Activated CD8-positive, alpha-beta T cell treated with anti-CD3 and anti-CD28 coated beads, Interleukin-2, amount 10 ng/mL, durations not matched to agents 7 days and 5 days (primary cell): ENCODE measurements around the gene IFT172. TPM values are rescaled to one million over a fixed set of nuclear protein-coding genes. Genes with fewer than 3 reads are reported as not detected.

Experiments
- ATAC-seq: fragments of 150-1000 bp; cut with Tn5 transposase; one replicate; pipeline ENCODE4 v1.10.0; 2021; ENCODE audit warnings: moderate library complexity
- CTCF ChIA-PET: fragments of 350-600 bp; sonication (Branson Sonifier 250); formaldehyde crosslinking; loops from one replicate; lab custom pipeline; 2021; ENCODE audit warnings: antibody characterized with exemption; lab: Charles Lee
- POLR2A ChIA-PET: fragments of 350-600 bp; sonication (Branson Sonifier 250); formaldehyde crosslinking; loops from one replicate; lab custom pipeline; 2021; ENCODE audit warnings: antibody characterized with exemption; lab: Charles Lee
- DNase-seq: peaks from one replicate; pipeline ENCODE4 v3.0.0-alpha.2; 2020
- H3K27ac Mint-ChIP-seq: one replicate; pipeline ENCODE4 v1.8.0; 2021; ENCODE audit warnings: mild to moderate bottlenecking, mixed read lengths
- H3K27me3 Mint-ChIP-seq: one replicate; pipeline ENCODE4 v1.8.0; 2021; ENCODE audit warnings: low read depth, mixed read lengths
- H3K36me3 Mint-ChIP-seq: one replicate; pipeline ENCODE4 v1.8.0; 2021; ENCODE audit warnings: low read depth, mixed read lengths
- H3K4me1 Mint-ChIP-seq: one replicate; pipeline ENCODE4 v1.8.0; 2021; ENCODE audit warnings: low read depth, mixed read lengths
- H3K4me3 Mint-ChIP-seq: one replicate; pipeline ENCODE4 v1.8.0; 2021; ENCODE audit warnings: mild to moderate bottlenecking, mixed read lengths
- H3K9me3 Mint-ChIP-seq: one replicate; pipeline ENCODE4 v1.8.0; 2022; ENCODE audit warnings: mixed read lengths; ENCODE audit not compliant: insufficient read depth
- total RNA-seq, 2 experiments: library from RNA; stranded (reverse); gene quantifications; one replicate each; pipeline ENCODE4 v1.2.3, GENCODE V29; 2021

Gene IFT172
- total RNA-seq, 2 experiments from 2014 or later, result 10.0 to 11.2 TPM

GRCh38 chr2:27506587-27506986 is 17.0 kb upstream of the IFT172 start:
- Mint-ChIP-seq H3K9me3 (no peaks in the 10 kb centered on the region), H3K4me1 (no peaks in the 10 kb centered on the region), H3K27me3 (peaks cover 4% of the 10 kb centered on the region), H3K27ac (no peak overlapping the region), H3K4me3 (no peak overlapping the region), H3K36me3 (no peaks in the 10 kb centered on the region)
- DNase-seq (no peak), ATAC-seq (no peak)
- POLR2A ChIA-PET, result no interaction called here
- CTCF ChIA-PET, result no interaction called here

GRCh38 chr2:27502142-27502541 is 12.6 kb upstream of the IFT172 start:
- no peaks in the 10 kb centered on the region for H3K4me1 Mint-ChIP-seq
- ChIA-PET CTCF (interaction anchor here (2.1 kb wide), 1 partner anchor 25 kb away, joined by 4 read pairs; no protein-coding TSS in a partner anchor), POLR2A (interaction anchor here (0.6 kb wide), 1 partner anchor 41 kb away, joined by 3 read pairs; no protein-coding TSS in a partner anchor)
- DNase-seq (no peak), ATAC-seq (no peak)
- no peak overlapping the region for H3K27ac Mint-ChIP-seq
- no peaks in the 10 kb centered on the region for H3K9me3 Mint-ChIP-seq
- peaks cover 25% of the 10 kb centered on the region for H3K27me3 Mint-ChIP-seq
- no peak overlapping the region for H3K4me3 Mint-ChIP-seq
- no peaks in the 10 kb centered on the region for H3K36me3 Mint-ChIP-seq

GRCh38 chr2:27501042-27501441 is 11.5 kb upstream of the IFT172 start:
- POLR2A ChIA-PET, result no interaction called here

GRCh38 chr2:27498975-27499374 is 9.4 kb upstream of the IFT172 start:
- POLR2A ChIA-PET, result no interaction called here
- CTCF ChIA-PET, result no interaction called here
- H3K9me3 Mint-ChIP-seq, result no peaks in the 10 kb centered on the region
- peaks cover 50% of the 10 kb centered on the region for H3K27me3 Mint-ChIP-seq
- H3K4me3 Mint-ChIP-seq, result no peak overlapping the region
- no peak for ATAC-seq
- no peaks in the 10 kb centered on the region for H3K36me3 Mint-ChIP-seq
- peaks cover 8% of the 10 kb centered on the region for H3K4me1 Mint-ChIP-seq
- no peak for DNase-seq
- no peak overlapping the region for H3K27ac Mint-ChIP-seq

More at GRCh38 chr2:27501042-27501441, 11.5 kb upstream of the IFT172 start:
- ATAC-seq, result no peak
- no peak for DNase-seq
- no peak overlapping the region for H3K27ac Mint-ChIP-seq
- CTCF ChIA-PET, result no interaction called here
- H3K4me3 Mint-ChIP-seq, result no peak overlapping the region
- no peaks in the 10 kb centered on the region for H3K9me3 Mint-ChIP-seq
- no peaks in the 10 kb centered on the region for H3K4me1 Mint-ChIP-seq
- H3K27me3 Mint-ChIP-seq, result peaks cover 35% of the 10 kb centered on the region
- H3K36me3 Mint-ChIP-seq, result no peaks in the 10 kb centered on the region

- CTCF ChIA-PET, result no interaction called here
- H3K4me1 Mint-ChIP-seq, result peaks cover 12% of the 10 kb centered on the region
- peaks cover 56% of the 10 kb centered on the region for H3K27me3 Mint-ChIP-seq
- DNase-seq (no peak), ATAC-seq (no peak)
- H3K27ac Mint-ChIP-seq, result no peak overlapping the region
- H3K9me3 Mint-ChIP-seq, result no peaks in the 10 kb centered on the region
- POLR2A ChIA-PET, result no interaction called here
- no peak overlapping the region for H3K4me3 Mint-ChIP-seq
- H3K36me3 Mint-ChIP-seq, result no peaks in the 10 kb centered on the region
Observed at GRCh38 chr2:27497288-27497627, 7.7 kb upstream of the IFT172 start.

GRCh38 chr2:27496357-27497287 is 7.1 kb upstream of the IFT172 start, which contains the start of gene GCKR:
GCKR (plus strand) TSS chr2:27496839; CDS start chr2:27496905, 66 bp downstream.
- ChIA-PET POLR2A (no interaction called here), CTCF (no interaction called here)
- DNase-seq (no peak), ATAC-seq (no peak)
- peak within 1 kb of the TSS; percentile 52 for H3K4me3 Mint-ChIP-seq
- peaks cover 56% of the 10 kb centered on the region for H3K27me3 Mint-ChIP-seq
- peaks cover 12% of the 10 kb centered on the region for H3K4me1 Mint-ChIP-seq
- H3K9me3 Mint-ChIP-seq, result no peaks in the 10 kb centered on the region
- no peaks in the 10 kb centered on the region for H3K36me3 Mint-ChIP-seq
- no peak within 1 kb of the TSS for H3K27ac Mint-ChIP-seq

GRCh38 chr2:27495840-27496356 is 6.4 kb upstream of the IFT172 start:
- Mint-ChIP-seq H3K27ac (no peak overlapping the region), H3K4me1 (peaks cover 16% of the 10 kb centered on the region), H3K9me3 (no peaks in the 10 kb centered on the region), H3K4me3 (peak overlapping the region; percentile 52), H3K27me3 (peaks cover 56% of the 10 kb centered on the region), H3K36me3 (no peaks in the 10 kb centered on the region)
- ATAC-seq (no peak), DNase-seq (no peak)
- CTCF ChIA-PET, result no interaction called here
- POLR2A ChIA-PET, result interaction anchor here (0.6 kb wide), 2 partner anchors 33 to 1315 kb away, joined by 3 read pairs; no protein-coding TSS in a partner anchor

GRCh38 chr2:27494944-27495554 is 5.5 kb upstream of the IFT172 start, which contains the start of gene FNDC4:
FNDC4 (minus strand) TSS chr2:27495200; CDS start chr2:27494679, 521 bp downstream.
- ATAC-seq, result peak; percentile 78
- POLR2A ChIA-PET, result interaction anchor here (0.6 kb wide), 2 partner anchors 141 to 1316 kb away, joined by 3 read pairs; no protein-coding TSS in a partner anchor
- no peaks in the 10 kb centered on the region for H3K9me3 Mint-ChIP-seq
- peaks cover 21% of the 10 kb centered on the region for H3K4me1 Mint-ChIP-seq
- H3K27ac Mint-ChIP-seq, result no peak within 1 kb of the TSS
- no peaks in the 10 kb centered on the region for H3K36me3 Mint-ChIP-seq
- H3K27me3 Mint-ChIP-seq, result peaks cover 56% of the 10 kb centered on the region
- no peak for DNase-seq
- peak within 1 kb of the TSS; percentile 52 for H3K4me3 Mint-ChIP-seq
- CTCF ChIA-PET, result interaction anchor here (1.7 kb wide), 1 partner anchor 209 kb away, joined by 4 read pairs; no protein-coding TSS in a partner anchor

- no peaks in the 10 kb centered on the region for H3K9me3 Mint-ChIP-seq
- no peak overlapping the region for H3K27ac Mint-ChIP-seq
- ChIA-PET POLR2A (no interaction called here), CTCF (interaction anchor here (1.7 kb wide), 1 partner anchor 210 kb away, joined by 4 read pairs; no protein-coding TSS in a partner anchor)
- H3K4me3 Mint-ChIP-seq, result no peak overlapping the region
- ATAC-seq, result no peak
- DNase-seq, result no peak
- peaks cover 55% of the 10 kb centered on the region for H3K27me3 Mint-ChIP-seq
- peaks cover 27% of the 10 kb centered on the region for H3K4me1 Mint-ChIP-seq
- H3K36me3 Mint-ChIP-seq, result no peaks in the 10 kb centered on the region
Observed at GRCh38 chr2:27494284-27494943, 4.9 kb upstream of the IFT172 start.

GRCh38 chr2:27493948-27494283 is 4.4 kb upstream of the IFT172 start:
- Mint-ChIP-seq H3K27me3 (peaks cover 50% of the 10 kb centered on the region), H3K27ac (no peak overlapping the region), H3K4me3 (no peak overlapping the region), H3K36me3 (no peaks in the 10 kb centered on the region), H3K4me1 (peaks cover 31% of the 10 kb centered on the region), H3K9me3 (no peaks in the 10 kb centered on the region)
- DNase-seq (no peak), ATAC-seq (no peak)
- ChIA-PET CTCF (interaction anchor here (1.7 kb wide), 1 partner anchor 210 kb away, joined by 4 read pairs; no protein-coding TSS in a partner anchor), POLR2A (no interaction called here)

GRCh38 chr2:27492557-27492956 is 3.0 kb upstream of the IFT172 start:
- no peak for ATAC-seq
- no peak for DNase-seq
- POLR2A ChIA-PET, result no interaction called here

More at GRCh38 chr2:27492557-27492956, 3.0 kb upstream of the IFT172 start:
- H3K9me3 Mint-ChIP-seq, result no peaks in the 10 kb centered on the region
- H3K4me1 Mint-ChIP-seq, result peaks cover 35% of the 10 kb centered on the region
- CTCF ChIA-PET, result no interaction called here
- no peak overlapping the region for H3K4me3 Mint-ChIP-seq
- H3K27me3 Mint-ChIP-seq, result peaks cover 37% of the 10 kb centered on the region
- H3K27ac Mint-ChIP-seq, result no peak overlapping the region
- no peaks in the 10 kb centered on the region for H3K36me3 Mint-ChIP-seq
